Duodenal mucosa (tissue), 2 donors: Measurements from ENCODE around the gene C1QTNF8.

Experiments used
- H3K27ac ChIP-seq: one replicate; pipeline ENCODE4 v1.7.0; 2013; ENCODE audit warnings: low read depth, low read length
- H3K27me3 ChIP-seq, 2 donors: one replicate each; pipeline ENCODE4 v1.7.0; 2013; ENCODE audit warnings: low read length in 2 of 2, control low read depth in 1 of 2; ENCODE audit not compliant: insufficient read depth in 2 of 2, control insufficient read depth in 1 of 2
- H3K36me3 ChIP-seq, 2 donors: one replicate each; pipeline ENCODE4 v1.7.0; 2013; ENCODE audit warnings: low read length in 2 of 2, control low read depth in 1 of 2; ENCODE audit not compliant: insufficient read depth in 2 of 2, control insufficient read depth in 1 of 2
- H3K4me1 ChIP-seq, 2 donors: one replicate each; pipeline ENCODE4 v1.7.0; 2013; ENCODE audit warnings: low read length in 2 of 2, control low read depth in 1 of 2; ENCODE audit not compliant: insufficient read depth in 2 of 2, control insufficient read depth in 1 of 2
- H3K4me3 ChIP-seq, 2 donors: one replicate each; pipeline ENCODE4 v1.7.0; 2013; ENCODE audit warnings: low read length in 2 of 2, low read depth in 1 of 2
- H3K9ac ChIP-seq, 2 donors: one replicate each; pipeline ENCODE4 v1.7.0; 2013; ENCODE audit warnings: low read length in 2 of 2, low read depth in 1 of 2
- H3K9me3 ChIP-seq, 2 donors: one replicate each; pipeline ENCODE4 v1.7.0; 2013; ENCODE audit warnings: low read length in 2 of 2, control low read depth in 1 of 2; ENCODE audit not compliant: control insufficient read depth in 1 of 2

The C1QTNF8 gene

GRCh38 chr16:1135459-1135825 lies 39.4 kb upstream of the C1QTNF8 start:
- Histone ChIP-seq H3K4me3 (no peak overlapping the region), H3K27me3 (no peaks in the 10 kb centered on the region), H3K9ac (no peak overlapping the region), H3K27ac (no peak overlapping the region), H3K4me1 (peaks cover 5 to 8% of the 10 kb centered on the region in 2 donors), H3K36me3 (no peaks in the 10 kb centered on the region), H3K9me3 (no peaks in the 10 kb centered on the region)

GRCh38 chr16:1134776-1135458 lies 38.9 kb upstream of the C1QTNF8 start:
- Histone ChIP-seq H3K9ac (no peak overlapping the region), H3K4me1 (peaks cover 5 to 8% of the 10 kb centered on the region in 2 donors), H3K4me3 (no peak overlapping the region), H3K27ac (no peak overlapping the region), H3K36me3 (no peaks in the 10 kb centered on the region), H3K27me3 (no peaks in the 10 kb centered on the region), H3K9me3 (no peaks in the 10 kb centered on the region)

GRCh38 chr16:1133810-1134520 lies 37.9 kb upstream of the C1QTNF8 start:
- Histone ChIP-seq H3K36me3 (no peaks in the 10 kb centered on the region), H3K4me3 (no peak overlapping the region), H3K4me1 (peaks cover 5 to 8% of the 10 kb centered on the region in 2 donors), H3K27me3 (no peaks in the 10 kb centered on the region), H3K9me3 (no peaks in the 10 kb centered on the region), H3K27ac (no peak overlapping the region), H3K9ac (no peak overlapping the region)

- Histone ChIP-seq H3K27me3 (no peaks in the 10 kb centered on the region), H3K9ac (no peak overlapping the region), H3K9me3 (no peaks in the 10 kb centered on the region), H3K4me1 (peaks cover 5 to 8% of the 10 kb centered on the region in 2 donors), H3K27ac (no peak overlapping the region), H3K4me3 (no peak overlapping the region), H3K36me3 (no peaks in the 10 kb centered on the region)
These were observed 37.2 kb upstream of the C1QTNF8 start for GRCh38 chr16:1133271-1133670.

GRCh38 chr16:1132431-1132830 lies 36.4 kb upstream of the C1QTNF8 start:
- Histone ChIP-seq H3K9me3 (no peaks in the 10 kb centered on the region), H3K4me3 (no peak overlapping the region), H3K4me1 (peaks cover 5 to 8% of the 10 kb centered on the region in 2 donors), H3K36me3 (no peaks in the 10 kb centered on the region), H3K27ac (no peak overlapping the region), H3K27me3 (no peaks in the 10 kb centered on the region), H3K9ac (no peak overlapping the region)

GRCh38 chr16:1131378-1131994 lies 35.4 kb upstream of the C1QTNF8 start:
- no peaks in the 10 kb centered on the region for H3K9me3 ChIP-seq
- no peak overlapping the region for H3K4me3 ChIP-seq
- no peak overlapping the region for H3K27ac ChIP-seq
- H3K36me3 ChIP-seq = no peaks in the 10 kb centered on the region
- no peak overlapping the region for H3K9ac ChIP-seq
- peaks cover 5 to 8% of the 10 kb centered on the region in 2 donors for H3K4me1 ChIP-seq
- no peaks in the 10 kb centered on the region for H3K27me3 ChIP-seq

- H3K27me3 ChIP-seq = no peaks in the 10 kb centered on the region
- no peaks in the 10 kb centered on the region for H3K36me3 ChIP-seq
- no peak overlapping the region for H3K9ac ChIP-seq
- H3K4me3 ChIP-seq = no peak overlapping the region
- no peaks in the 10 kb centered on the region for H3K9me3 ChIP-seq
- no peak overlapping the region for H3K27ac ChIP-seq
- H3K4me1 ChIP-seq = peaks cover 5 to 8% of the 10 kb centered on the region in 2 donors
These were observed 34.3 kb upstream of the C1QTNF8 start for GRCh38 chr16:1130382-1130781.

GRCh38 chr16:1129106-1129960 lies 33.3 kb upstream of the C1QTNF8 start:
- Histone ChIP-seq H3K36me3 (no peaks in the 10 kb centered on the region), H3K27me3 (no peaks in the 10 kb centered on the region), H3K27ac (no peak overlapping the region), H3K9ac (no peak overlapping the region), H3K9me3 (no peaks in the 10 kb centered on the region), H3K4me1 (peaks cover 5 to 8% of the 10 kb centered on the region in 2 donors), H3K4me3 (no peak overlapping the region)

GRCh38 chr16:1127971-1128715 lies 32.1 kb upstream of the C1QTNF8 start:
- no peak overlapping the region for H3K4me3 ChIP-seq
- H3K9me3 ChIP-seq = no peaks in the 10 kb centered on the region
- no peak overlapping the region for H3K9ac ChIP-seq
- no peak overlapping the region for H3K27ac ChIP-seq
- no peaks in the 10 kb centered on the region for H3K4me1 ChIP-seq
- H3K36me3 ChIP-seq = no peaks in the 10 kb centered on the region
- H3K27me3 ChIP-seq = no peaks in the 10 kb centered on the region
